Prostate gland (tissue), 2 donors: Measurements from ENCODE around the gene JARID2. TPM values are rescaled to one million over a fixed set of nuclear protein-coding genes. Genes with fewer than 3 reads are reported as not detected.

ENCODE experiments used
- DNase-seq: peaks from one replicate; pipeline ENCODE4 v3.0.0-alpha.2; 2019; ENCODE audit warnings: low spot score
- H3K27ac ChIP-seq, 2 donors: fragments of 200-600 bp; sonication (generic); 2 replicates each; pipeline ENCODE4 v1.5.1; 2017 to 2019
- H3K27me3 ChIP-seq: fragments of 200-600 bp; sonication (generic); replicated peaks from 2 replicates; pipeline ENCODE4 v1.5.1; 2019; ENCODE audit not compliant: insufficient read depth
- H3K36me3 ChIP-seq, 2 donors: fragments of 200-600 bp; sonication (generic); 1 replicate in 1 of 2; 2 replicates in 1 of 2; pipeline versions ENCODE4 v1.5.1 to v1.8.1; 2017 to 2019
- H3K4me1 ChIP-seq: fragments of 200-600 bp; sonication (generic); replicated peaks from 2 replicates; pipeline ENCODE4 v1.5.1; 2019
- H3K4me3 ChIP-seq, 2 donors: fragments of 200-600 bp; sonication (generic); 2 replicates each; pipeline ENCODE4 v1.5.1; 2017 to 2019
- H3K9me3 ChIP-seq: fragments of 200-600 bp; sonication (generic); 2 replicates; pipeline ENCODE4 v1.5.1; 2017
- POLR2A ChIP-seq: fragments of 450-650 bp; IDR thresholded peaks from one replicate; pipeline ENCODE4 v1.6.1; 2016; ENCODE audit warnings: antibody characterized with exemption, mild to moderate bottlenecking
- POLR2AphosphoS5 ChIP-seq: sonication (generic); formaldehyde crosslinking; IDR thresholded peaks from one replicate; pipeline ENCODE4 v1.6.1; 2017; ENCODE audit warnings: antibody characterized with exemption
- WGBS: methylation state at CpG from one replicate; pipeline ENCODE4 v1.1.5; 2018; 5-methylcytosine and 5-hydroxymethylcytosine counted together
- intact Hi-C: fragments of 100-400 bp; cut with DNase I; formaldehyde crosslinking; loops from one replicate; pipeline ENCODE4 v1.14.2; 2022
- total RNA-seq, 2 donors: library from RNA; depleted of rRNA; stranded (reverse); fragments of >200 nt; gene quantifications; one replicate each; pipeline ENCODE4 v1.1.0, GENCODE V29; 2016
- TF ChIP-seq, protein P1 (sequence below), 4 experiments: fragments of 200-600 bp in 2 of 4; fragments of 450-650 bp in 2 of 4; sonication (generic) in 2 of 4; IDR thresholded peaks; 1 replicate in 3 of 4; 2 replicates in 1 of 4; pipeline ENCODE4 v1.5.1; 2016 to 2019; ENCODE audit warnings: antibody characterized with exemption in 4 of 4, mild to moderate bottlenecking in 2 of 4, moderate library complexity in 2 of 4

The JARID2 gene
- total RNA-seq, 2 donors from 2014 or later = 7.7 to 35.4 TPM

DNA sequence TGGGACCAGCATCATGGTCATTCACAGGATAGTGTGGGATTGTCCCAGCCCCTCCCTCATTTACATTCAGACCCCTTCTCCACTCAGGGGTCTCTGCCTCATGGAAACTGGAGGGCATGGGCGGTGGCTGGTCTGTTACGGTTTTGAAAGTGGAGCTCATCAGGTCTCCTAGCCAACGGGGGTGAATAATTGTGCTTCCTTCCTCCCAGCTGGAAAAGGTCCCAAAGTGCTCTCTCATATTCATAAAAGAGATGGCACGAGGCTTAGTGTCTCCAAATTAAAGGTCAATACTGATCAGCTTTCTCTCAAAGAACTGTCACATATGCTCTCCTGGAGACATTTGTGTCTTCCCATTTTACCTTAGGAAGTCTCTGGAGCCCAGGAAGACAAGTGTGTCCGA, 19.9 kb downstream of the JARID2 start:
- WGBS = 59% methylated on average over 5 of the region's 5 CpGs
- no peaks in the 10 kb centered on the region for H3K9me3 ChIP-seq
- no peaks in the 10 kb centered on the region for H3K27me3 ChIP-seq
- no peak overlapping the region for H3K27ac ChIP-seq
- no peak overlapping the region for H3K4me3 ChIP-seq
- intact Hi-C loops = no loop called here
- no peaks in the 10 kb centered on the region for H3K36me3 ChIP-seq
- DNase-seq = no peak
- H3K4me1 ChIP-seq = peaks cover 12% of the 10 kb centered on the region
- TF ChIP-seq, protein P1, sequence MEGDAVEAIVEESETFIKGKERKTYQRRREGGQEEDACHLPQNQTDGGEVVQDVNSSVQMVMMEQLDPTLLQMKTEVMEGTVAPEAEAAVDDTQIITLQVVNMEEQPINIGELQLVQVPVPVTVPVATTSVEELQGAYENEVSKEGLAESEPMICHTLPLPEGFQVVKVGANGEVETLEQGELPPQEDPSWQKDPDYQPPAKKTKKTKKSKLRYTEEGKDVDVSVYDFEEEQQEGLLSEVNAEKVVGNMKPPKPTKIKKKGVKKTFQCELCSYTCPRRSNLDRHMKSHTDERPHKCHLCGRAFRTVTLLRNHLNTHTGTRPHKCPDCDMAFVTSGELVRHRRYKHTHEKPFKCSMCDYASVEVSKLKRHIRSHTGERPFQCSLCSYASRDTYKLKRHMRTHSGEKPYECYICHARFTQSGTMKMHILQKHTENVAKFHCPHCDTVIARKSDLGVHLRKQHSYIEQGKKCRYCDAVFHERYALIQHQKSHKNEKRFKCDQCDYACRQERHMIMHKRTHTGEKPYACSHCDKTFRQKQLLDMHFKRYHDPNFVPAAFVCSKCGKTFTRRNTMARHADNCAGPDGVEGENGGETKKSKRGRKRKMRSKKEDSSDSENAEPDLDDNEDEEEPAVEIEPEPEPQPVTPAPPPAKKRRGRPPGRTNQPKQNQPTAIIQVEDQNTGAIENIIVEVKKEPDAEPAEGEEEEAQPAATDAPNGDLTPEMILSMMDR (IDR thresholded peaks at IDR 0.05) = no peak
- TF ChIP-seq POLR2AphosphoS5 (no peak), POLR2A (no peak)

DNA sequence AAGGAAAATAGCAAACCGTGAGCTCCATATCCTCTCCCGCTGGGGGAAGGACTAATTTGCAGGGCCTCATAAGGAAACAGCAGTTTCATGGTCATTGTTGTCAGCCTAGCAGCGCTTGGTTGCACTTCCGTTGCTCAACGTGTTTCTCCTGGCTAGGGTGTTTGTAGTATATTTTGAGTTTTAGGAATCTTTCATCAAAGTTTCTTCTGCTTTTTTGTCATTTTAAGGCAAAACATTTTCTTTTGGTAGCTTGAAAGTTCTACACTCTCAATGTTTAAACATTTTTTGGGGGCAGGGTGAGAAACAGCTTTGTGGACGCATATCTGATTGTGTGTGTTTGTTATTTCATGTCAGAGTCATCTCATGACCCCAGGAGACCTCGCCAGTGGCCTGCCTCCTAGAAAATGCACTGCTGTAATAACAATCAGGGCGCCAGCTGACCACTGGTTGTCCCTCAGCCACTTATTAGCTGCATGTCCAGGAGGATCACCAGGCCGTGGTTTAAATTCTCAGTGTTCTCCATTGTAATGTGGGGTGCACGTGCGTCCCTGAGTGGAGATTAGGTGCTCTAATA, 20.6 kb downstream of the JARID2 start:
- intact Hi-C loops = no loop called here
- Histone ChIP-seq H3K9me3 (no peaks in the 10 kb centered on the region), H3K4me1 (peaks cover 10% of the 10 kb centered on the region), H3K36me3 (no peaks in the 10 kb centered on the region), H3K4me3 (no peak overlapping the region), H3K27me3 (no peaks in the 10 kb centered on the region), H3K27ac (no peak overlapping the region)
- TF ChIP-seq POLR2A = no peak
- TF ChIP-seq POLR2AphosphoS5 = no peak
- TF ChIP-seq, protein P1 (IDR thresholded peaks at IDR 0.05) = no peak
- 77% methylated on average over 11 of the region's 11 CpGs for WGBS
- DNase-seq = no peak

DNA sequence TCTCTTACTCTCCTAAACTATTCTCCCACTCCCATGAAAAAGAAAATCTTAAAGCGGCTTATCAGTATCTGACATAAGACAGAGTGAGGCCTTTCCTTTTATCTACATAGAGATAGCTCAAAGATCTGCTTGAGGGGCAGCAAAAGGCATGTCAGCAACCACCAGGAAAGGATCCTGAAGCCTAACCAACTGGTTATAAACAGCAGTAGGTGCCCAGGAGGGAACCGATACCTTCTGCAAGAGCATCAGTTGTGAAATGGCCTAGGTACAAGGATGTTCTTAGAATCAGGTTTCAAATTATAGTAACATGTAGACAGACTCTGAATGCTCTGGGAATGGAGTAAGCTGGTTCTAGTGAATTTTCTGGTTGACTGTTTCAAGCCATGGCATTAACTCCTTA, 21.4 kb downstream of the JARID2 start:
- intact Hi-C loops = no loop called here
- TF ChIP-seq, protein P1 (IDR thresholded peaks at IDR 0.05) = no peak
- TF ChIP-seq POLR2AphosphoS5 = no peak
- TF ChIP-seq POLR2A = no peak
- H3K36me3 ChIP-seq = no peaks in the 10 kb centered on the region
- 94% methylated on average over 2 of the region's 2 CpGs for WGBS
- H3K4me1 ChIP-seq = peaks cover 10% of the 10 kb centered on the region
- H3K4me3 ChIP-seq = no peak overlapping the region
- no peak for DNase-seq
- H3K27ac ChIP-seq = no peak overlapping the region
- no peaks in the 10 kb centered on the region for H3K9me3 ChIP-seq
- H3K27me3 ChIP-seq = no peaks in the 10 kb centered on the region

DNA sequence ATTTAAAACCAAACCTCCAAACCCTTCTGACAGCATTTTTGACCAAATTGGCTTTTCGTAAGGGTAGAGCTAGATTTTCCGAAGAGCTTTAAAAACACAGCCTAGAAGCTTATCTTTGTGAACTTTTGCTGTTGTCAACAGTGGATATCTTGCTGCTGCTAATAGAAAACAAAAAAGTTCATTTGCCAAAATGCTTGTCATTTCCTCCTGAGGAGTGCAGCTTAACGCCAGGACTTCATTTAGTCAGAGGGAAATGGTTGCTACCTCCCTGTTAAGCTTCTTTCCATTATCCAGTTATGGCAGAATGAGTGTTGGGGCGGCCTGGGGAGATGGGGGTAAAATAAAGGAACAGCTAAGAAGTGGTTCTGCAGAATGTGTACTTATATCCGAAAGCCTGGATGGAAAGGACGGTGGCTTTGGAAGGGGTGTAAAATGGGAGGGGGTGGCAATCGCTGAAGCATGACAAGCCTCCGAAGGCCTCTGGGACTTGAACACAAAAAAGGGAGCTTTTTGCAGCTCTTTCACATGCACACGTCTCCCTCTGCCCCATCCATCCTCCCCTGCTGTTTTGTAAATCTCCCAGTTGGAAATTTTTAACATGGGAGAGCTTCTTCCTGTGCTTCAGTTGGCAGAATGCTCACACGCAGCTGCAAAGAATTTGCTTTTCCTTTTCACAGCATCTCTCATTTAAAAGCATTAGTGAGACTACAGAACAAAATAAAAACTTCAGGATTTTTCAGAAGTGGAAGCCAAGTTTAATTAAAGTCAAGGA, 22.5 kb downstream of the JARID2 start:
- intact Hi-C loops = no loop called here

More for the DNA sequence above, 22.5 kb downstream of the JARID2 start:
- Histone ChIP-seq H3K4me1 (peaks cover 10% of the 10 kb centered on the region), H3K36me3 (no peaks in the 10 kb centered on the region), H3K4me3 (no peak overlapping the region), H3K27me3 (no peaks in the 10 kb centered on the region), H3K27ac (peak overlapping the region in 1 of 2 donors; percentile 30), H3K9me3 (no peaks in the 10 kb centered on the region)
- WGBS = 40% methylated on average over 10 of the region's 10 CpGs
- DNase-seq = no peak
- no peak for TF ChIP-seq POLR2A
- TF ChIP-seq POLR2AphosphoS5 = no peak
- TF ChIP-seq, protein P1 (IDR thresholded peaks at IDR 0.05) = no peak
